Islet precursor cell (in vitro differentiated cells): Measurements from ENCODE around the gene TRIOBP.

Experiments
- DNase-seq: peaks from one replicate; pipeline ENCODE4 v3.0.0-alpha.2; 2018

Gene TRIOBP

GRCh38 chr22:37808294-37808657 is 111.4 kb downstream of the TRIOBP start:
- DNase-seq: peak; percentile 53

GRCh38 chr22:37809672-37810333 is 113.0 kb downstream of the TRIOBP start:
- DNase-seq: no peak

- no peak for DNase-seq
These were observed 115.0 kb downstream of the TRIOBP start for GRCh38 chr22:37811867-37812266.

GRCh38 chr22:37812869-37813678 is 116.2 kb downstream of the TRIOBP start:
- no peak for DNase-seq

GRCh38 chr22:37815593-37815992 is 118.7 kb downstream of the TRIOBP start:
- no peak for DNase-seq

GRCh38 chr22:37816543-37817180 is 119.8 kb downstream of the TRIOBP start:
- no peak for DNase-seq

GRCh38 chr22:37817705-37818408 is 121.0 kb downstream of the TRIOBP start:
- DNase-seq: peak; percentile 94

GRCh38 chr22:37818409-37819104 is 121.7 kb downstream of the TRIOBP start:
- peak; percentile 82 for DNase-seq

- no peak for DNase-seq
These were observed 122.2 kb downstream of the TRIOBP start for GRCh38 chr22:37819105-37819433.

- DNase-seq: no peak
These were observed 123.5 kb downstream of the TRIOBP start for GRCh38 chr22:37820350-37820749.

GRCh38 chr22:37822079-37822833 is 125.4 kb downstream of the TRIOBP start:
- DNase-seq: peak; percentile 69

GRCh38 chr22:37823134-37823985 is 126.5 kb downstream of the TRIOBP start, which contains the start of gene GALR3:
TSS of gene GALR3 (plus strand) at chr22:37823382. CDS start at chr22:37823407, 25 bp downstream.
- DNase-seq: no peak

GRCh38 chr22:37824674-37825641 is 128.1 kb downstream of the TRIOBP start:
- peak; percentile 67 for DNase-seq
